NCI-H2081 (cell line): ENCODE data around the gene CACNA1D.

Experiments used
- DNase-seq, 2 experiments: peaks; one replicate each; lab custom pipeline; 2025; lab: John Stamatoyannopoulos, UW

The CACNA1D gene

GRCh38 chr3:53806182-53807116 lies 312.0 kb downstream of the CACNA1D start:
- no peak for DNase-seq

- no peak for DNase-seq
Observed at GRCh38 chr3:53807117-53807810, 312.9 kb downstream of the CACNA1D start.

- DNase-seq = no peak
Observed at GRCh38 chr3:53808496-53808895, 314.1 kb downstream of the CACNA1D start.

DNA sequence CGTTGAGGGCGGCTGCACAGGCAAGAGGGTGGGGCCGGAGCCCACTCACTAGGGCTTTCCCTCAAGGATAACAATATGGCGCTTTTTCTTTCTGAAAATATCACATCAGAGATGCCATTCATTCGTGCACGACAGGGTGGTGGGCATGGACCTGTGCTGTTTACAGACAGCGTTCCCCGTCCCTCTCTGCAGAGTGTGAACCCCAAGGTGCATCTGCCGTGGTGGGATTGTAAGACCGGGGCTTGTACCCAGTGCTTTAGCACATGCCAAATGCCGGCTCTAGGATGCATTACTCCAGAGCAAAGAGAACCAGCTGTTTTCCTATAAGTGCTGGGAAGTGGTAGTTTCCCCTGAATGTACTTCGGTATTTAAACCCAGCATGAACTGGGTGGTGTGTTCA lies 314.9 kb downstream of the CACNA1D start:
- no peak for DNase-seq

GRCh38 chr3:53809764-53810400 lies 315.5 kb downstream of the CACNA1D start:
- no peak for DNase-seq

DNA sequence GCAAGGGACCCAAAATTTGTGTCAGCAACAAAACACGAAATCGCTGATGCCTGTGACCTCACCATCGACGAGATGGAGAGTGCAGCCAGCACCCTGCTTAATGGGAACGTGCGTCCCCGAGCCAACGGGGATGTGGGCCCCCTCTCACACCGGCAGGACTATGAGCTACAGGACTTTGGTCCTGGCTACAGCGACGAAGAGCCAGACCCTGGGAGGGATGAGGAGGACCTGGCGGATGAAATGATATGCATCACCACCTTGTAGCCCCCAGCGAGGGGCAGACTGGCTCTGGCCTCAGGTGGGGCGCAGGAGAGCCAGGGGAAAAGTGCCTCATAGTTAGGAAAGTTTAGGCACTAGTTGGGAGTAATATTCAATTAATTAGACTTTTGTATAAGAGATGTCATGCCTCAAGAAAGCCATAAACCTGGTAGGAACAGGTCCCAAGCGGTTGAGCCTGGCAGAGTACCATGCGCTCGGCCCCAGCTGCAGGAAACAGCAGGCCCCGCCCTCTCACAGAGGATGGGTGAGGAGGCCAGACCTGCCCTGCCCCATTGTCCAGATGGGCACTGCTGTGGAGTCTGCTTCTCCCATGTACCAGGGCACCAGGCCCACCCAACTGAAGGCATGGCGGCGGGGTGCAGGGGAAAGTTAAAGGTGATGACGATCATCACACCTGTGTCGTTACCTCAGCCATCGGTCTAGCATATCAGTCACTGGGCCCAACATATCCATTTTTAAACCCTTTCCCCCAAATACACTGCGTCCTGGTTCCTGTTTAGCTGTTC lies 316.9 kb downstream of the CACNA1D start:
- no peak for DNase-seq

GRCh38 chr3:53812434-53812833 lies 318.0 kb downstream of the CACNA1D start:
- no peak for DNase-seq

GRCh38 chr3:53813229-53813628 lies 318.8 kb downstream of the CACNA1D start:
- DNase-seq = peak in 1 of 2 experiments; percentile 22

- no peak for DNase-seq
Observed at GRCh38 chr3:53813876-53814275, 319.5 kb downstream of the CACNA1D start.

DNA sequence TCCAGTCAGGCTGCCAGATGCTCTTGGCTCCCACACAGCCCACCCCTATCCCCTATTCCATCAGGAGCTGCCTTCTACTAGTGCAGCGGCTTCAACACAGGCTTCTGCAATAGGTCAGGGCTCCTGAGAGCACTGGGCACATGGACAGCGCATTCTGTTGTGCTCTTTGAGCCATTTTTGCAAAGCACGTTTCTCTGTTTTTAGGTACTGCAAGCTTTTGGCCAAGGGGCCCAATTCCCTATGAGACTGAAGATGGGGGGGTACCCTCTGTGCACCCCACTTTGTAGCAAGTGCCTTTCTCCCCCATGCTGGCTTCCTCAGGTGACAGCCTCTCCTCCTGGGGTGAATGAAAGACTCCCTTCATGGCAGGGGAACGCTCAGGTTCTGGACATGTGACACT lies 320.7 kb downstream of the CACNA1D start:
- no peak for DNase-seq

- no peak for DNase-seq
Observed at GRCh38 chr3:53815651-53816050, 321.2 kb downstream of the CACNA1D start.

GRCh38 chr3:53816425-53816824 lies 322.0 kb downstream of the CACNA1D start:
- no peak for DNase-seq

DNA sequence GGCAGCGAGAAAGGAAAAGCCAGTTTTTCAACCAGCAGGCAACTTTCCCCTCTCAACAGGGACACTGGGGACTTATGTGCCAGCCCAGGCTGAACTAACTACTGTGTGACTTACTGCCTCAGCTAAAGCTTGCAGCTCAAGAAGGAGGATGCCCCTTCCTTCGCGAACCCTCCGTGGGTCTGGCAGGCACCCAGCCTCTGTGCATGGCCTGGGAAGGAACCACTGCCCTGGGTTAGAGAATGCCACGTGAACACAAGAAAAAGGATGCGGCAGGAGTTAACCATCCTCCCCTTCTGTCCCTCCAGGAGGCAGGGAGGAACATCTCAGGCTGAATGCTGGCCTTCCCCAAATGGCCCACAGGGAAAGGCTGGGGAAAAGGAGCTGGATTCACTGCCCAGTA lies 322.8 kb downstream of the CACNA1D start:
- no peak for DNase-seq

DNA sequence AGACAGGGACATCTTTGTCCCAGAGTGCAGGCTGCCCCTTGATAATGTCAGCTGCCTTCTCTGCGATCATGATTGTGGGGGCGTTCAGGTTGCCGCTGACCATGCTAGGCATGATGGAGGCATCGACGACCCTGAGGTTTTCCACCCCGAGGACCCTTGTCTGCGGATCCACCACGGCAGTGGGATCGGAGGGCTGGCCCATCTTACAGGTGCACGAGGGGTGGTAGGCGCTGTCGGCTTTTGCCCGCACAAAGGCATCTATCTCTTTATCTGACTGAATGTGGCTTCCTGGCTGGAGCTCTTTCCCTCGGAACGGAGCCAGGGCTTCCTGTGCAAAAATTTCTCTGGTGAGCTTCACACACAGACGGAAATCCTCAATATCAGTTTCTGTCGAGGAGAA lies 323.4 kb downstream of the CACNA1D start:
- no peak for DNase-seq

DNA sequence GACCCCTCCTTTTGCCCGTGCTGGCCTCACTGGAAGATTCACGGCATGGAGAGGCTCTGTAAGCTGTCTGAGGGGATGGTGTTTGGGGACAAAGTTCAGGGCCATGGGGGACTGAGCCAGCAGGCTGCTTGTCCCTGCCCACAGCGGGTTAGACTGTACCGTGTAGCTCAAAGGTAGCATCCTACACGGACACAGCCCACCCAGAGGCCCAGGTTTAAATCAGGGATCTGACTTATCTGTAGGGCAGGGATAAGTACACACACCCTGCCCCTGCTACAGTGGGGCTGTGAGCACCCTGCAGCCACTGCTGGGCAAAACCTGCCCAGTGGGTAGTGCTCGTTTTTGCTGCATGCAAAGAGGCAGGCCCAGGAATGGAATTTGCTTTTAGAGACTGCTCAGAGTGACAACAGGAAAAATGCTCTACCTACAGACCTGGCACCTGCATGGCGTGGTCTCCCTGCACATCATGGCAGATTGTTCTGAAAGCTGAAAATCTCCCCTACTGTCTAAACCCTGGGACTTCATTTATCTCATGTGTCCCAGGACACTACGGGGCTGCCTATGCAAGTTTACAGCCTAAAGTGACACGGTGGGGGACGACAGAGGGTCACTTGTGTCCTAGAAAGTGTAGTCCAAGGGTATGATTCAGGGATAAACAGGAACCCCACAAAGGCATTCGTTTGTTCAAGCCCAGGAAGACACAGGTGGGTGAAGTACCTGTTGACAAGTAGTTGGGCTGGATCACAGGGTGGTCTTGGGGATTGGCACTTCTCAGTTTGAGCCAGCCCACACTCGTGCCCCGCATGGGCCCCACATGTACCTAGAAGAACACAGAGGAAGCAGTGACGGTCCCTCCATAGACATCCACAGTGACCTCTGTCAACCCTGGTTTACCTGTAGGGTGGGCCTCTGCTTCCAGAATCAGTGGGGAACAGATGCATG lies 324.1 kb downstream of the CACNA1D start:
- DNase-seq = no peak

GRCh38 chr3:53819163-53819868 lies 324.9 kb downstream of the CACNA1D start:
- no peak for DNase-seq

GRCh38 chr3:53820084-53820483 lies 325.7 kb downstream of the CACNA1D start:
- DNase-seq = no peak

DNA sequence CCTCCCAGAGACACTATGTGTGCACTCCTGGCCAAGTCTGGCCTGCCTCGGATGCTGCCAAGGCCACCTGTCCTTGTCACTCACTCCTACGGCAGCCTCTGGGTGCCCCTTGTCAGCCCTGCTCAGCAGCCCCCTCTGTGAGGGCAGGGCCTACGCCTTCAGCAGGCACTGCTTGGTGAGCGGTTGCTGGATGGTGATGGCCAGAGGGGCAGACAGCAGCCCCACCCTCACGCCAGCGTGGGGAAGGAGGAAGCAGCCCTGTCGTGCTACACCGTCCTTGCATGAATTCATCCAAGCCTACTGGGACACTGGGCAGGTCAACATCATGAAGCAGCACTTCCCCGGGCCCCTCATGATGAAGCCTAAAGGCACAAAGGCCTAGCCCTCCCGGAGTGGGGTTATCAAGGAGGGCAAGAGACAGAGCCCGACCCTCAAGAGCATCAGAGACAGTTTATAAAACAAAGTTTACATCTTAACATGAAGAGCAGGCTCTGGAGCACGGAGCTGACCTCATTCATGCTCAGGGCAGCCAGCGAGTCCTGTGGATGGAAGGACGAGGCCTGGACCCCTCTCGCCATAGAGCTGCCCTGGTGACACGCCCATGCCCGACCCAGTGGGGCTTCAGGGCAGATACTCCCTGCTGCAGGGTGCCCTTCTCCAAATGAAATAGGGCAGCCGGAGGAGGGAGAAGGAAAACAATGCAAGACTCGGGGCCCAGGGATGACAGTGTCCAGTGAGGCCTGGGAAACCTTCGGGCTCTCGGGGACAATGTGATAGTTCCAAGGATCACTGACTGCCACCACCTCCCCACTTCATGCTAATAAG lies 326.6 kb downstream of the CACNA1D start:
- no peak for DNase-seq

DNA sequence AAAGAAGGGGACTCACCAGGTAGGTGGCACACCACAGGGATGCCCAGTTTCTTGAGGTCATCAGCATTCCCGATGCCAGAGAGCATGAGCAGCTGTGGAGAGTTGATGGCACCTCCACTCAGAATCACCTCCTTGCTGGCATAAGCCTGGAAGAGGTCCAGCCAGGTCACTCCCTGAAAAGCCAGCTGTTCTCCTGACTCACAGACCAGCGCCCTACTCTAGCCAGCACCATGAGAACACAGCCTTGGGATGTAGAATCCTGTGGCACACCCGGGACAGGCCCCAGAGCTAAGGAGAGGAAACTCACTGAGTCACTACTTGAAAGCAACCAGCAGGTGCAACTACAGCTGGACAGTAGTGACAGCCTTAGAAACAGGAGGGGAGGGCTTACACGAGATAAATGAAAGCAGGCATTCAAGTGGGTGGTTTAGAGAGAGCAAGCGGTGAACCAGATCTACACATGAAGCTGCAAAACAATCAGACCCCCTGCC lies 327.3 kb downstream of the CACNA1D start:
- DNase-seq = no peak
